ENCODE measurements around the gene TMEM30A. TPM values are rescaled to one million over a fixed set of nuclear protein-coding genes. Genes with fewer than 3 reads are reported as not detected.

TMEM30A gene
- total RNA-seq, 2 donors from 2014 or later = 55.2 to 82.8 TPM

GRCh38 chr6:75230484-75231325 lies 53.9 kb downstream of the TMEM30A start:
- DNase-seq (no peak), ATAC-seq (peak; percentile 74 to 85)
- intact Hi-C loops (cut with DNase I) = no loop called here

- DNase-seq (no peak), ATAC-seq (no peak)
- intact Hi-C loops (cut with DNase I) = no loop called here
These were observed 60.2 kb downstream of the TMEM30A start for GRCh38 chr6:75224303-75224926.

DNA sequence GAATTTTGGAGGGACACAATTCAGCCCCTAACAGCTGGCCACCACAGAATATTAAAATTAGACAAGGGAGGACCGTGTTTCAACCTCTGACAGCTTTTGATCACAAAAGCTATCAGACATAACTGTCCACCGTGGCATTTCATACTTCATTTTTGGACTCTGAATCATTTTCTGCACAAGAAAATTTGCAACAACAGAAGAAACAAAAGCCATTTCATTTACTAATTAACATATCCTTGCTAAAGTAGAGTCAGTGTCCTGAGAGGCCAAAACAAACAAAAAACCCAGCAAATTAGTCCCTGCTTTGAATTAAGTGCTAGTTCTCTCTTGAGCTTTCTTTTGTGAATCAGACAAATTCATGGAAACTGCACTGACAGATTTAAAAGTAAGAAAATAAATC lies 61.2 kb downstream of the TMEM30A start:
- intact Hi-C loops (cut with DNase I) = no loop called here
- DNase-seq (no peak), ATAC-seq (no peak)

DNA sequence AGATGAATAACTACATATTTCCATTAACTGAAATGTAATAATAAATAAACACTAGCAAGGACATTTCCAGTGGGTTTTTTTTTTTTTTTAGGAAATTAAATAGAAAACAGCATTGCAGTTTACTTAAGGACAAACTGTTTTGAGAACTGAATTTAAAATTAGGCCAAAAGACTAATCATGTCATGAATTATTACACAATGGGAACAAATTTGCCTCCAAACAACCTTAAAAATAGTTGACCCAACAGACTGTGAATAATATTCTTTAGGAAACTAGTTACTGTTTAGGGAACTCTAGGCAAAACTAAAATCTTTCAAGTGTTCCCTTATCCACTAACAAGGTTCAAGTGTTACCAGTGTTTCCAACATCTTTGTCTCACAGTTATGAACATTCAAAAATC lies 62.3 kb downstream of the TMEM30A start:
- ATAC-seq = no peak
- DNase-seq = no peak
- intact Hi-C loops (cut with DNase I) = no loop called here

- DNase-seq (no peak), ATAC-seq (no peak)
- intact Hi-C loops (cut with DNase I) = no loop called here
These were observed 63.5 kb downstream of the TMEM30A start for GRCh38 chr6:75221116-75221515.

- no peak for DNase-seq
- intact Hi-C loops (cut with DNase I) = no loop called here
- no peak for ATAC-seq
These were observed 64.2 kb downstream of the TMEM30A start for GRCh38 chr6:75220357-75220756.

DNA sequence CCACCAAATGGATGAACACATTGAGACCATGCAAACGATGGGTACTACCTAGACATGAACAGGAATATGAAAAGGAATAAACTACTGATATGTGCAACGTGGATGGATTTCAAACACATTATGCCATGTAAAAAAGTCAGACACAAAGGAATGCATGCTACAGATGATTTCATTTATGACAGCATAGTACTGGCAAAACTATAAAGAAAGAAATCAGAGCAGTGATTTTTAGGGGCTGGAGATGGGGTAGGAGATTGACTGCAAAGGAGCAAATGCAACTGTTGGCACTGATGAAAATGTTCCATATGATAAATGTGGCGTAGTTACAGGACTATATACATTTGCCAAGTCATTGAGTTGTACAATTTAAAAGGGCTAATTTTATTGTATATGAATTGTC lies 65.3 kb downstream of the TMEM30A start:
- intact Hi-C loops (cut with DNase I) = no loop called here
- DNase-seq = no peak

DNA sequence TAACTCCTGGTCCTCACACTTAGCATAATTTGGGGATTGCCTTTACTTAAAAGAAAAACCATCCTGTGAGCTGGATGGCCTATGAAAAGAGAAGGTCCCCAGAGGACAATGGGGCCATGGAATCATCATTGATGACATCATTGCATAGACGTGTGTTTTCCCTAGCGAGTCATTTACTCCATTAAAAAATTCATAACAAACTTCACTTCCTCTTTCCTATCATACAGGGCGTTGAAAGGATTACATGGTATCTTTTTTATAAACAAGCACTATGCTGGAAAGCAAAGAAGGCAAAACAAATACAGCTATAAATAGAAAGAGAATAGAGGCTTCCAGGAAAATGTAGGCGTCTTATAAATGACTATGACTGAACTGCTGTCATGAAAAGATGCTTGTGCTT lies 67.4 kb downstream of the TMEM30A start:
- intact Hi-C loops (cut with DNase I) = no loop called here
- DNase-seq = no peak
- ATAC-seq = peak; percentile 55 to 73

More for the DNA sequence above, 65.3 kb downstream of the TMEM30A start:
- no peak for ATAC-seq

DNA sequence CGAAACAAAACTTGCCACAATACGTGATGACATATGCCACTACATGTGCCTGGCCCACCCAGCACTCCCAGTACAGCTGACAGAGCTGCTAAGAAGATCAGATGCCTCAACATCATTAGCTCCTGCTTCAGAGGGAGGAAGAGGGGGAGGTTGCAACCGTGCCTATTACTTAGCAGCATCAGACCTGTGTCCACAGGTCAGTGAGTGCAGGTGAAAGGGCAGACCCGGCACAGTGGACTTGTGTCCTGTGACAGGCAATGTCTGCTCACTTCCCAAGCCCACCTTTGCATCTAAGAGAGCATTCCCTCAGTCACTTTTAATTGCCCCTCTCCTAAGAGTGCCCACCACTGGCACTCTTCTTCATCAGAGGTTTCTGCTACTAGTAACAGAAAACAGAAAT lies 69.3 kb downstream of the TMEM30A start:
- DNase-seq = no peak
- intact Hi-C loops (cut with DNase I) = no loop called here
- no peak for ATAC-seq

GRCh38 chr6:75213732-75214131 lies 70.9 kb downstream of the TMEM30A start:
- intact Hi-C loops (cut with DNase I) = loop anchor here in 1 of 2 donors (5.0 kb wide), 1 partner anchor 1241 kb away; no protein-coding TSS in a partner anchor
- ATAC-seq (no peak), DNase-seq (no peak)

DNA sequence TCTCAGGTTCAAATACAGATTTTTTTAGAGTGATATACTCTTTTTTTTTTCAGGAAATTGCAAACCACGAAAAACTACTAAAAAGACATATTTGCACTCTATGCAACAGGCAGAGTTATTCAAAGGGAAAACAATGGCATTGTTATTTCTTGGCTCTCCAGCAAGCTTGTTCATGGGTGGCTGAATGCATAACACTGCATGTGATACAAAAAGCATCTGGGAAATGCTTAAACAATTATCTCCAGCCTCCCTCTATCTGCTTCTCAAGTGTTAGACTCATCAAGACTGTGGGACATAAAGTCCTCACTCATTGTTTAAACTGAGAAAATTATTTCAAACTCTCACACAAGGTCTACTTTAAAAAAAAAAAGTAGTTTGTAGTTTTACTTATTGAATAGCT lies 71.5 kb downstream of the TMEM30A start:
- ATAC-seq = no peak
- intact Hi-C loops (cut with DNase I) = loop anchor here in 1 of 2 donors (5.0 kb wide), 1 partner anchor 1241 kb away; no protein-coding TSS in a partner anchor
- no peak for DNase-seq

- intact Hi-C loops (cut with DNase I) = loop anchor here in 1 of 2 donors (2.0 to 5.0 kb wide), 2 partner anchors 1240 to 1471 kb away; no protein-coding TSS in a partner anchor
- no peak for ATAC-seq
- DNase-seq = no peak
These were observed 72.5 kb downstream of the TMEM30A start for GRCh38 chr6:75211920-75212590.

GRCh38 chr6:75210885-75211739 lies 73.5 kb downstream of the TMEM30A start:
- DNase-seq (no peak), ATAC-seq (no peak)
- intact Hi-C loops (cut with DNase I) = loop anchor here in 1 of 2 donors (2.0 to 5.0 kb wide), 2 partner anchors 1239 to 1470 kb away; no protein-coding TSS in a partner anchor

- DNase-seq (no peak), ATAC-seq (no peak)
- intact Hi-C loops (cut with DNase I) = loop anchor here (2.0 to 10.0 kb wide), 7 partner anchors 114 to 1474 kb away; no protein-coding TSS in a partner anchor
These were observed 75.3 kb downstream of the TMEM30A start for GRCh38 chr6:75209184-75209723.

DNA sequence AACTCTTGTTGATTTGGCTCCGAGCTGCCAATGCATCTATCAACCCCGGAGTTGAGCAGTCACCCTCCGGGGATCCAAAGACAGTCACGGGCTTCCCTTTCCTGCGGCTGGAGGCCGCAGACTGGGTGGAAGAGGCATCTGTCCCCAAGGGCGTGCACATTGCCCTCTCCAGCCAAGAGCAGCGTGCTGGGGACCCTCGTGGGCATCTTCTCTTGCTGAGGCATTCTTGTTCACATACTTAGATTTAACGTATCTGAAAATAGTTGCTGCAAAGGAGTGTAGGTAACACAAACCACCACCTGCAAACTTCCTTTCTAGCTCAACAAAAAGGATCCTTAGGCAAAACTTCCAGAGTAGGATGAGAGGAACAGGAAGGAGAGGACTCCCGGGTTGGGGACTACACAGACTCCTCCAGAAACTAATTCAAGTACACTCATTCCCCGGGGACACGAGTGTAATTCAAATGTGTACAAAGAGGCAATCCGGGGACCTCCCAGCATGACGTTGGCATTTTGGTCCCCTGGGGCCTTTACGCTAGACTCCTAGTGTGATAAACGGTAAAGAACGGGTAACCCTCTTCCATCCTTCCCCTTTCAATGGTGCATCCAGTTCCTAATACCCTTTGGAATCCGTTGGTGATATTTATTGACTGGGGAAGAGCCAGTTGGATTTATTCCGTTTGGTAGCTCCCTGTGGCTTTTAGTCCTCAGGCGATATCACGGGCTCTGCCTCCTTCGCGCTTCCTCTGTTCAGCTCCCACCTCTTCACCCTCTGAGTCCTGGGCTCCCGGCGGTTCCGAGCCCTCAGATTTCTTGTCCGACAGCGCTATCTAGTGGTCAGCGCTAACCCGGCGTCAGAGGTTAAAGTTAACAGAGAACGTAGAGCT lies 76.1 kb downstream of the TMEM30A start:
- peak; percentile 82 for DNase-seq
- intact Hi-C loops (cut with DNase I) = loop anchor here (2.0 to 10.0 kb wide), 7 partner anchors 114 to 1474 kb away; no protein-coding TSS in a partner anchor
- peak; percentile 59 to 70 for ATAC-seq

GRCh38 chr6:75206576-75207342 lies 77.8 kb downstream of the TMEM30A start:
- DNase-seq (no peak), ATAC-seq (no peak)
- intact Hi-C loops (cut with DNase I) = loop anchor here (10.0 kb wide), 6 partner anchors 112 to 1472 kb away; no protein-coding TSS in a partner anchor
